Left cardiac atrium (tissue), 4 donors: Measurements from ENCODE around the gene CFAP68. TPM values are rescaled to one million over a fixed set of nuclear protein-coding genes. Genes with fewer than 3 reads are reported as not detected.
A peak's percentile ranks its signal among the peaks of the same experiment; 100 is the strongest.
"Not testable (repeated sequence)": the region's sequence is repeated elsewhere in the genome, so short reads cannot be mapped to it uniquely, and the experiment has no call there.

ENCODE experiments used
- ATAC-seq, 2 donors: fragments of 200-7000 bp; cut with Tn5 transposase; one replicate each; pipeline ENCODE4 v1.9.1; 2020; ENCODE audit warnings: mild to moderate bottlenecking in 2 of 2, moderate library complexity in 2 of 2
- DNase-seq: peaks from one replicate; pipeline ENCODE4 v3.0.0-alpha.2; 2020
- intact Hi-C, 2 donors: fragments of 100-400 bp; cut with DNase I; formaldehyde crosslinking; loops; one replicate each; pipeline versions ENCODE4 v1.14.1 to v1.15.1; 2022 to 2023
- total RNA-seq, 2 donors: library from RNA; stranded (reverse); fragmentation: NEBNext Ultra II Directional; extraction: Animal tissue kit (Norgen Biotek cat#: 25700); gene quantifications; one replicate each; pipeline ENCODE4 v1.2.1, GENCODE V29; 2021
- donor health status: DM: no; HTN: yes; CAD: no.
- donor health status: DM: no; HTN: yes; CAD: no; lungs with severe emphysema.
- donor health status: DM: yes; HTN: yes; CAD: no.
- donor health status: Dilated cardiomyopathy.

CFAP68 gene
- total RNA-seq, 2 donors from 2014 or later: 17.1 to 22.2 TPM

DNA sequence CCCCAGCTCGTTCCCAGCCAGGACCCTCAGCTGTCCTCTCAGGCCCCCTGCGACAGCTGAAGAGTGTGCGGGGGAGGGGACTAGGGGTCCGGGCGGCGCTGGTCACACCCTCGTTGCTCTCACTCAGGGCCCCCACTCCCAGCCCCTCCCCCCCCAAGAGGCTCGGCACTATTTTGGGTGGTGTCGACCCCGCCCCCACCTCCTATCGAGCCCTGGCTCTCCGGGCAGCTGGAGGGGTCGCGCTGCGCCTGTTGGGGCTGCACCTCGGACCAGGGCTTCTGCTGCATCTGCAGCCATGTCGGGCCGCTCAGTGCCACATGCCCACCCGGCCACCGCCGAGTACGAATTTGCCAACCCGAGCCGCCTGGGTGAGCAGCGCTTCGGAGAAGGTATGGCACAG lies 33.2 kb downstream of the CFAP68 start, which contains the start of gene HSPB2:
Gene HSPB2, plus strand, starts transcription at position 200 of the 400 bp plus-strand sequence. Its CDS starts 96 bp downstream, at position 296.
- ATAC-seq (peak; percentile 33 to 45), DNase-seq (peak; percentile 61)
- intact Hi-C loops: no loop called here

GRCh38 chr11:111913031-111913861 lies 33.9 kb downstream of the CFAP68 start:
- DNase-seq: no peak
- intact Hi-C loops: no loop called here
- ATAC-seq: peak; percentile 13 to 35

- DNase-seq (peak; percentile 75), ATAC-seq (peak; percentile 10 to 48)
- intact Hi-C loops: no loop called here
These were observed 34.7 kb downstream of the CFAP68 start for GRCh38 chr11:111913997-111914396.

GRCh38 chr11:111916768-111917167 lies 37.4 kb downstream of the CFAP68 start:
- intact Hi-C loops: no loop called here
- DNase-seq (no peak), ATAC-seq (no peak)

DNA sequence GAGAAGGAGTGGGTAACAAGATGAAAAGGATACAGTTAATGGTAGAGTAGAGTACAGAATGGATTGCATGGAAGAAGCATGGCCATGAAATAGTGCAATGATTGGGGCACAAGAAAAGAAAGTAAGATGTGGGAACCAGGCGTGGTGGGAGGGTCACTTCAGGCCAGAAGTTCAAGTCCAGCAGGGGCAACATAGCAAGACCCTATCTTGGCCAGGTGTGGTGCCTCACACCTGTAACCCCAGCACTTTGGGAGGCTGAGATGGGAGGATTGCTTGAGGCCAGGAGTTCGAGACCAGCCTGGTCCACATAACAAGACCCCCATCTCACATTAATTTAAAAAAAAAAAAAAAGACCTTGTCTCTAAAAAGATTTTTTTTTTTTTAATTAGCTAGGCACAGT lies 38.0 kb downstream of the CFAP68 start:
- ATAC-seq: no peak
- DNase-seq: no peak
- intact Hi-C loops: no loop called here

DNA sequence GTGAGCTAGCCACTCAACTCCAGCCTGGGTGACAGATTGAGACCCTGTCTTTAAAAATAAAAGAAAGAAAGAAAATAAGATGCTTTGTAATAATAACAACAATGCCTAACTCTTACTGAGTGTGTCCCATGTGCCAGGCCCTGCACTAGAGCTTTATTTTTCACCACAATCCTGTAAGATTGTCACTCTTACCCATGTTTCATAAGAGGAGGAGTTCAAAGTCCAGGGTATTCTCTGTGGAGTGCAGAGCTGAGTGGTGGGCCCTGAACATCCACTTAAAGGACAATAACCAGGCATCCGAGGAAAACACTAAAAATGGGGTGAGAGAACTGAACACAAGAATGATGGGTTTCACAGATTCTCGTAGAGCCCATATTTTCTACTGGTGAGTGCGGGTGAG lies 38.4 kb downstream of the CFAP68 start:
- DNase-seq (no peak), ATAC-seq (no peak)
- intact Hi-C loops: no loop called here

DNA sequence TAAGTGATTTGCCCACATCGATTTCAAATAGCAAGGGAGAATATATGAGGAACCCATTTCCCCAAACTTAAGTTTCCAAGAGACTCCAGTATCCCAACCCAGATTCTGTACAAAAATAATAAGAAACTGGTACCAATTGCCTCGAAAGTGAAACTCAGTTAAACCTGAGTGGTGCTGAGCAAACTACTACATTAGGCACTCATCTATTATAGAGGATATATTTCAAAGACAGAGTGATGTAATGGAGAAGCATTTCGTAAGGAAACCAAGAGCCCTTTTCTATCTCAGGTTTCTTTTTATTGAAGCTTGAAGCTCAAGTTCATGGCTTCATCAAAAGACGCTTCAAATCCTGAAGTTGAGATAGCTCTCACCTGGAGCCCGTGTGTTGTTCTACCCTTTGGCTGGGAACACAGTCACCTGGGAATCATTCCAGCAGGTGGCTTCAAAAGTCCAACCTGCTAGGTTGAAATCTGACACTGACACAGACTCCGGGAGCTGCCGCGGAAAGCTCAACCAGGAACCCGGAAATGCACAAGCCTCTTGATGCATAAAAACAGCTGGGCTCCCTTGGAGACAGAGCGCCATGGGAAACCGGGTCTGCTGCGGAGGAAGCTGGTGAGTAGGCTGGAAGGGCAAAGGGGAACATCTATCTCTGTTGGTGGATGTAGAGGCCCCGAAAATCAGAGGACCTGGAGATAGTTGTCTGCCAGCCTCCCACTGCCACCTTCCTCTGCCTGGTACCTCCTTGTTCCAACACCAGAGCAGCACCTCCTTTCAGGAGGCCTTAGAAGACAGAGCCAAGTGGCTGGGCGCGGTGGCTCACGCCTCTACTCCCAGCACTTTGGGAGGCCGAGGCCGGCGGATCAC lies 39.3 kb downstream of the CFAP68 start, which contains the start of gene C11orf52:
Gene C11orf52, plus strand, starts transcription at position 524 of the 867 bp plus-strand sequence. Its CDS starts 60 bp downstream, at position 584.
- intact Hi-C loops: no loop called here
- ATAC-seq: peak in 1 of 2 donors; percentile 56
- no peak for DNase-seq

DNA sequence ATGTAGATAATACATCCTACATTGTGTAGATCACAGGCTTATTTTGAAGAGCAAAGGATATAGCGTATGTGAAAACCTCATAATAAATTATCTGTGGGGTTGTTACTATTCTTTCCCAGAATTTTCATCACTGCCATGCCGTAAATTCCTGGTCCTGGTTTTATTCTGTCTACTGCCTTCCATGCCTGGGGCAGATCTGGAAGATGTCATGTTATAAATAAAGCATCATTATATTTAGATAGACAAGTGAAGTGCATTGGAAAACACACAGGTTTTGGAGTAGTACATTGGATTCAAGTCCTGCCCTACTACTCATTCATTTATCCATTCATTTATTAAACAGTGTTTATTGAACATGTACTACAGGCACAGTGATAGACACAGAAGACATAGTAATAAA lies 41.6 kb downstream of the CFAP68 start:
- ATAC-seq (no peak), DNase-seq (no peak)
- intact Hi-C loops: no loop called here

GRCh38 chr11:111921541-111922230 lies 42.3 kb downstream of the CFAP68 start:
- DNase-seq (no peak), ATAC-seq (no peak)
- intact Hi-C loops: no loop called here

GRCh38 chr11:111922803-111923202 lies 43.5 kb downstream of the CFAP68 start:
- intact Hi-C loops: no loop called here
- ATAC-seq: peak in 1 of 2 donors; percentile 23
- DNase-seq: no peak

GRCh38 chr11:111923351-111923788 lies 44.0 kb downstream of the CFAP68 start:
- intact Hi-C loops: no loop called here
- peak in 1 of 2 donors; percentile 2 for ATAC-seq
- no peak for DNase-seq

GRCh38 chr11:111923951-111924350 lies 44.6 kb downstream of the CFAP68 start:
- ATAC-seq (no peak), DNase-seq (no peak)
- intact Hi-C loops: no loop called here

DNA sequence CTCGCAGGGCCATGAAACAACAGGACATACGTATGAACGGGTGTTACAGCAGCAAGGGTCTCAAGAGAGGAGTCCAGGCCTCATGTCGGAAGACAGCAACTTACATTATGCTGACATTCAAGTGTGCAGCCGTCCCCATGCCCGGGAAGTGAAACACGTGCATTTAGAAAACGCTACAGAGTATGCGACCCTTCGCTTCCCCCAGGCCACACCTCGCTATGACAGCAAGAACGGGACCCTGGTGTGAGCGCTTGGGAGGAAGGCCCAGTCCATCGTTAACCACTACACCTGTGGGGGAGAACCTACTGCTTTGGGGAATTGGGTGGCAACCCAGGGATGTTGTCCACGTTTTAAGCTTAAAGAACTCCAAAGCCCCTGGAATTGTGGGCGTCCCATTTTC lies 46.6 kb downstream of the CFAP68 start:
- no peak for DNase-seq
- ATAC-seq: no peak
- intact Hi-C loops: no loop called here

DNA sequence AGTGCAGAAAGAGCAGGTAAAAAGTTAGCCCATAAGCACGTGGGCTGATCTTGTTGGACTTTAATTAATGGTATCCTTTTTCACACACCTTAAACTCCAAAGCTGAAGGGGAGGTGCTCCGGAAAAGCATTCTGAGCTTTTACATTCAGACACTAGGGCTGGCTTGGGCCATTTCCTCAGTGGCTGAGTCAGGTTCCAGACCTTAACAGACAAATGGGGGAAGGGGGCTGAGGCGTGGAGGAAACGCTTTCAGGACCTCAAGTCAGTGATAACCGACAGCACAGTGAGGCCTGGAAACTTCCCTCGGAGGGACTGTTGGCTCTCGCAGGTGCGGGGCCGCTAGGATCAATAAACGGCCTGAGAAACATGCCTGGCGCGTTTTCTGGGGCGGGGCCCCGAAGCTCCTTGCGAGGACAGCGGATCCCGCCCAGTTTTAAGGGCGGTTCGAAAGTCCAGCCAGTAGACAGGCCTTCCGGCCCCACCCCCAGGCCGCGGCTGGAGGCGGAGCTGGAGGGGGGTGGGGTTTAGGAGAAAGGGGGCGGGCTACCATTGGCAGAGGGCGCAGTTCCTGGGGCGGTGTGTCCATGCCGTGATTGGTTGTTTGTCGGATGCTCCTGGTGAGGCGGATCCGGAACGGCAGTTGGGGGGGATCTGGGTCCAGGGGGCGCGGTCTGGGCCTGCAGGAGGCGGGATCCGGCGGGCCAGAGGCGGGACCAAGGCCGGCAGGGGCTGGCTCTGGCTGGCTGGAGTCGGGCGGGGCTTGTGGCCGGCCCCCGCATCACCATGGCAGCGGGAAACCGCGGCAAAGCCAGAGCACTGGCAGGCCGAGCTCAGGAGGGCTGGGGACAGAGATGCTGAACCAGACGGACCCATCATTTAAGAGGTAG lies 47.4 kb downstream of the CFAP68 start:
- intact Hi-C loops: no loop called here
- DNase-seq (peak; percentile 97), ATAC-seq (peak; percentile 95 to 96)

DNA sequence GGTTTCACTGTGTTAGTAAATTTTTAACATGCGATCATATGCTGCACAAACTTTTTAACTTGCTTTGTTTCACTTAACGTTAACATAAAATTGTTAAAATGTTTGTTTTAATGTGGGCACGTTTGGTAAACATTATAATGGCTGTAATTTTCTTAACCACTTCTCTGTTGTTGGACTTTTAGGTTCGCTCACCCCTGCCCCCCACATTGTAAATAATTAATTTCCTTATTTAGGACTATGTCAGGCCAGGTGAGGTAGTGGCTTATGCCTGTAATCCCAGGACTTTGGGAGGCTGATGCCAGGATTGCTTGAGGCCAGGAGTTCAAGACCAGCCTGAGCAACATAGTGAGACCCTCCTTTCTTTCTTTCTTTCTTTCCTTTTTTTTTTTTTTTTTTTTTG lies 51.1 kb downstream of the CFAP68 start:
- DNase-seq (no peak), ATAC-seq (no peak)
- intact Hi-C loops: loop anchor here (5.0 to 10.0 kb wide), 3 partner anchors 52 to 56 kb away; partner anchors contain the start of genes CFAP68 (in 2 of the 2), FDXACB1 (in 2 of the 2) and ALG9 (in 1 of the 2)

DNA sequence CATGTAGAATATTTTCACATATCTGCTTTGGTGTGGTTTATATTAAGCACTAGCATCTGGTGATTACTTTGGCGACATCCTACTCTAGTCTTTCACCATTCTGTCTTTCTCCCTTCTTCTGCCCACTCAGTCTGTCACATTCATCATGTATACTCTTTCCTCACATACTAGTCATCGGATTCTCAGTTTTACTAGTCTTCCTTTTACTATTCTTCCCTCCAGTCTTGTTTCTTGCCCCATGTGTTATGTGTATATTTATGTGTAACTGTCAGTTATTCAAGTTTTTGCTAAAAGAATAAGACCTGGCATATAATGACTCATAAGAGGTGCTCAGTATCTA lies 53.2 kb downstream of the CFAP68 start:
- DNase-seq (no peak), ATAC-seq (no peak)
- intact Hi-C loops: loop anchor here (5.0 to 10.0 kb wide), 3 partner anchors 50 to 58 kb away; partner anchors contain the start of genes CFAP68 (in 2 of the 2), FDXACB1 (in 2 of the 2) and ALG9 (in 1 of the 2)

GRCh38 chr11:111933176-111933575 lies 53.8 kb downstream of the CFAP68 start:
- ATAC-seq, DNase-seq: not testable (repeated sequence)

DNA sequence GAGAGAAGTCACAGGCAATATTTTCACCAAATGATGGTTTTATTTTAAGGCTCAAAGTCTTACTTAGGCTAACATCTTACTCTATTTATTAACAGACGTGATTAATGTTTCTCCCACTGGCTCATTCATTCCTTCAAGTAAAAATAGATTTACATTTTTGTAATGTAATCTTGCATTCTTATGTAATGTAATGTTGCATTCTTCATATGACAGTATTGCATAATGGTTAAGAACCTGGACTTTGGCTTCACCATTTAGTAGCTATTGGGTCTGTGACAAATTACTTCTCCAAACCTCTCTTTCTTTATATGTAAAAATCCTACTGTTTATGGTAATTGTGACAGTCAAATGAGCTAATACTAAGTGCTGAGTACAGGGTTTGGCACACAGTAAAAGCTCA lies 54.5 kb downstream of the CFAP68 start:
- ATAC-seq (no peak), DNase-seq (no peak)
- intact Hi-C loops: loop anchor here (5.0 to 10.0 kb wide), 3 partner anchors 48 to 59 kb away; partner anchors contain the start of genes CFAP68 (in 2 of the 2), FDXACB1 (in 2 of the 2) and ALG9 (in 1 of the 2)

More at GRCh38 chr11:111933176-111933575, 53.8 kb downstream of the CFAP68 start:
- intact Hi-C loops: loop anchor here (5.0 to 10.0 kb wide), 3 partner anchors 49 to 58 kb away; partner anchors contain the start of genes CFAP68 (in 2 of the 2), FDXACB1 (in 2 of the 2) and ALG9 (in 1 of the 2)
